GM23338 (cell line): Measurements from ENCODE around the gene CABLES1.

Experiments
- EZH2 ChIP-seq: fragments of 200-600 bp; sonication (generic); IDR thresholded peaks from one replicate; pipeline ENCODE4 v1.8.0; 2017; ENCODE audit warnings: antibody characterized with exemption, mild to moderate bottlenecking, low read depth; ENCODE audit not compliant: unreplicated experiment
- POLR2AphosphoS5 ChIP-seq: IDR thresholded peaks from 2 replicates; pipeline ENCODE4 v1.6.1; 2016; ENCODE audit warnings: antibody characterized with exemption, low read depth
- TF ChIP-seq, protein P1 (sequence below), 2 experiments: fragments of 200-600 bp in 1 of 2; sonication (generic) in 1 of 2; conservative IDR thresholded peaks; 2 replicates each; pipeline versions ENCODE4 v1.5.1 to v1.6.1; 2016 to 2017; ENCODE audit warnings: antibody characterized with exemption in 2 of 2, low read depth in 2 of 2, mild to moderate bottlenecking in 2 of 2, moderate library complexity in 1 of 2

DNA sequence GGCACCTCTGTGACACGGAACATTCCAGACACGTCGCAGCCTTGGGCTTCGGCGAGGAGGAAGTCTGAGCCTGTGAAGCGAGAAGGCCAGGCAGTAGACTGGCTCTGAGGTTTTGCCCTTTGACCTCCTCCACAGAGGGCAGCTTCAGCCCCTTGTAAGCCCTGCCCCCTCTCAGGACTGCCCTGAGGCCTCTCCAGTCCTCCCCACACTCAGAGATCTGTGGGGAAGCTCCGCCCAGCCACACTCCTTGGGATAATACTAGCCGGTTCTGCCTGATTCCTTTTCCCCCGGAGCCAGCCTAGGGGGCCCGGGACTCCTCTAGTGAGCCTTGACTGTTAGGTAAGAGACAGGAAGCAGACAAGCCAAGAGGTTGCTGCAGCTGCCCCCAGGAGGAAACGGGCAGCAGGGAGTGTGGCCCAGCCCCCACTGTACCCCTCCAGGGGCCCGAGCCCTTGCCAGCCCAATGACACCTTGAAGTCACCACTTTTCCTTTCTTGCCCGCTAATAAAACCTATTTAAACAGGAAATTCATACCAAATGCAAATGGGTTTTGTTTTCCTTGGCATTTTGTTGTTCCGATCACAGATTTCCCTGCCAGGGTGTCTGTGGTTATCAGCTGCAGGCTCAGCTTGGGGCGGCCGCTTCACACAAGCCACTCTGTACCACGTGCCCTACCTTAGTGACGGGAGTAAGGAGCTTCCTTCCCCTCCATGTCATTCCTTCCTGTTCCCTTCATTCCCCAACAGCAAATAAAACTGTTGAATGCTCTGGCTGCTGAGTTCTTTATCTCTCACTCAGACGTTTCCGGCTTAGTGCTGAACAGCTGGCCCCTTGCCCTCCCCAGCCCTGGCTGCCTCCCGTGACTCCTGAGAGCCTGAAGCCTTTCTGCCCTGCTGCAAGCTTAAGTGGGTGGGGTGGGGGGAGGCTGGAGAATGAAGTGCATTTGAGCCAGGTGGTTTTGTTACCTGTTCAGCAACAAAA lies 124.7 kb downstream of the CABLES1 start:
- TF ChIP-seq, protein P1, sequence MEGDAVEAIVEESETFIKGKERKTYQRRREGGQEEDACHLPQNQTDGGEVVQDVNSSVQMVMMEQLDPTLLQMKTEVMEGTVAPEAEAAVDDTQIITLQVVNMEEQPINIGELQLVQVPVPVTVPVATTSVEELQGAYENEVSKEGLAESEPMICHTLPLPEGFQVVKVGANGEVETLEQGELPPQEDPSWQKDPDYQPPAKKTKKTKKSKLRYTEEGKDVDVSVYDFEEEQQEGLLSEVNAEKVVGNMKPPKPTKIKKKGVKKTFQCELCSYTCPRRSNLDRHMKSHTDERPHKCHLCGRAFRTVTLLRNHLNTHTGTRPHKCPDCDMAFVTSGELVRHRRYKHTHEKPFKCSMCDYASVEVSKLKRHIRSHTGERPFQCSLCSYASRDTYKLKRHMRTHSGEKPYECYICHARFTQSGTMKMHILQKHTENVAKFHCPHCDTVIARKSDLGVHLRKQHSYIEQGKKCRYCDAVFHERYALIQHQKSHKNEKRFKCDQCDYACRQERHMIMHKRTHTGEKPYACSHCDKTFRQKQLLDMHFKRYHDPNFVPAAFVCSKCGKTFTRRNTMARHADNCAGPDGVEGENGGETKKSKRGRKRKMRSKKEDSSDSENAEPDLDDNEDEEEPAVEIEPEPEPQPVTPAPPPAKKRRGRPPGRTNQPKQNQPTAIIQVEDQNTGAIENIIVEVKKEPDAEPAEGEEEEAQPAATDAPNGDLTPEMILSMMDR (conservative IDR thresholded peaks at IDR 0.05; ENCODE audit: low read depth in 2 of 2) = no peak
- TF ChIP-seq EZH2 (no peak), POLR2AphosphoS5 (no peak; the same call in 1 of the 2 replicates)
